PFSK-1 (cell line): ENCODE data around the gene CLEC2D. TPM values are rescaled to one million over a fixed set of nuclear protein-coding genes. Genes with fewer than 3 reads are reported as not detected.

ENCODE experiments used
- FOXP2 ChIP-seq: optimal IDR thresholded peaks from 2 replicates; pipeline ENCODE3; 2011; ENCODE audit warnings: borderline replicate concordance, control low read depth, inconsistent platforms; ENCODE audit not compliant: insufficient read depth; ENCODE audit errors: extremely low read length, extremely low read depth
- POLR2AphosphoS5 ChIP-seq: IDR thresholded peaks from 2 replicates; pipeline ENCODE4 v1.6.1; 2012; ENCODE audit warnings: low read depth, mild to moderate bottlenecking, control low read depth, low read length, moderate library complexity
- REST ChIP-seq, 2 experiments: IDR thresholded peaks; 2 replicates each; pipeline versions ENCODE4 v1.6.1 to v1.8.0; 2011 to 2012; ENCODE audit warnings: low read depth in 2 of 2, low read length in 2 of 2, control low read depth in 1 of 2, inconsistent platforms in 1 of 2, mild to moderate bottlenecking in 1 of 2, moderate library complexity in 1 of 2; ENCODE audit not compliant: insufficient read depth in 1 of 2
- SIN3A ChIP-seq: IDR thresholded peaks from 2 replicates; pipeline ENCODE4 v1.6.1; 2012; ENCODE audit warnings: mild to moderate bottlenecking, low read length, moderate library complexity, borderline replicate concordance; ENCODE audit not compliant: insufficient read depth
- TAF1 ChIP-seq: IDR thresholded peaks from 2 replicates; pipeline ENCODE4 v1.6.1; 2012; ENCODE audit warnings: low read length, control low read depth, borderline replicate concordance; ENCODE audit not compliant: insufficient read depth
- polyA plus RNA-seq: library from polyadenylated mRNA; unstranded; fragments of >200 nt; gene quantifications from one replicate; pipeline ENCODE4 v1.2.1, GENCODE V29; 2012; ENCODE audit warnings: low read depth, missing spikeins; ENCODE audit not compliant: insufficient read length

Gene CLEC2D, protein sequence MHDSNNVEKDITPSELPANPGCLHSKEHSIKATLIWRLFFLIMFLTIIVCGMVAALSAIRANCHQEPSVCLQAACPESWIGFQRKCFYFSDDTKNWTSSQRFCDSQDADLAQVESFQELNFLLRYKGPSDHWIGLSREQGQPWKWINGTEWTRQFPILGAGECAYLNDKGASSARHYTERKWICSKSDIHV
- 0.25 TPM for polyA plus RNA-seq

DNA sequence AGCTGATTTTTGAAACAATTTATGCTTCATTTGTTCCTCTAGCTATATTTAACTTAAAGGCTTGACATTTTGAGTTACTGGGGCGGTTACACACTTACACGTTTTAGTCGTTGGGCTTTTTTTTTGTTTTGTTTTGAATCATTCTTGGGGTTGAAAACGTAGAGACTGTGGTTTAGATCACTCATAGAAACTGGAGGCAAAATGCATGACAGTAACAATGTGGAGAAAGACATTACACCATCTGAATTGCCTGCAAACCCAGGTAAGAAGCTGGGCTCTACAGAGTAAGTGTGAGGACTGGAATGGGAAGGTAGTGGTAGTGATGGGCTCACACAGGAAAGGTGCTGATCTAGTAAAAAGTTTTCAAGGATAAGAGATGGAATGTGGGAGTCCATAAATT is at the start of gene CLEC2D:
Gene CLEC2D (plus strand): TSS at position 180 of the 400 bp plus-strand sequence. CDS start 22 bp downstream, at position 202.
- TF ChIP-seq FOXP2: no peak
- no peak for TF ChIP-seq POLR2AphosphoS5
- no peak for TF ChIP-seq REST (IDR thresholded peaks at IDR 0.05; ENCODE audit: insufficient read depth in 1 of 2, low read depth in 2 of 2, low read length in 2 of 2)
- TF ChIP-seq SIN3A: no peak
- TF ChIP-seq TAF1: no peak

GRCh38 chr12:9625019-9625418 is 44.5 kb upstream of the CLEC2D start:
- no peak for TF ChIP-seq TAF1
- no peak for TF ChIP-seq SIN3A
- no peak for TF ChIP-seq POLR2AphosphoS5
- TF ChIP-seq FOXP2: no peak
- TF ChIP-seq REST (IDR thresholded peaks at IDR 0.05; ENCODE audit: insufficient read depth in 1 of 2, low read depth in 2 of 2, low read length in 2 of 2): no peak

- no peak for TF ChIP-seq FOXP2
- TF ChIP-seq SIN3A: no peak
- TF ChIP-seq TAF1: no peak
- no peak for TF ChIP-seq REST (IDR thresholded peaks at IDR 0.05; ENCODE audit: insufficient read depth in 1 of 2, low read depth in 2 of 2, low read length in 2 of 2)
- no peak for TF ChIP-seq POLR2AphosphoS5
These were observed 43.2 kb upstream of the CLEC2D start for GRCh38 chr12:9626291-9626690.

DNA sequence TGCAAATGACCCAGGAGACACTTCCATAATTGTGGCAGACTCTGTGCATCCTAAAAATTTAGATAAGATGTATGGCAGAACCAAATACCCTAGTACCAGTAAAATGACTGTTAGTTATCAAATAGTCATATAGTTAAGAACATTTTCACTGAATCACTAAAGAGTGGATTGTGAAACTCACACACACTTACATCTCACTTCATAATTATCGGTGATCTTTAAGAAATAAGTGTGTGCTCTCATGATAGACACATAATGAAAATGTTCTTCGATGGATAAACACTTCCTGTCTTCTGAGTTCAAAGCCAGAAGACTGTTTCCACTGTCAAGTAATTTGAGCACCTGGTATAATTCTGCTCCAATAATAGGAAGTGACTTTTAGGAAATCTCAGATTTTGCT is 42.7 kb upstream of the CLEC2D start:
- no peak for TF ChIP-seq POLR2AphosphoS5
- TF ChIP-seq TAF1: no peak
- TF ChIP-seq REST (IDR thresholded peaks at IDR 0.05; ENCODE audit: insufficient read depth in 1 of 2, low read depth in 2 of 2, low read length in 2 of 2): no peak
- no peak for TF ChIP-seq FOXP2
- TF ChIP-seq SIN3A: no peak

DNA sequence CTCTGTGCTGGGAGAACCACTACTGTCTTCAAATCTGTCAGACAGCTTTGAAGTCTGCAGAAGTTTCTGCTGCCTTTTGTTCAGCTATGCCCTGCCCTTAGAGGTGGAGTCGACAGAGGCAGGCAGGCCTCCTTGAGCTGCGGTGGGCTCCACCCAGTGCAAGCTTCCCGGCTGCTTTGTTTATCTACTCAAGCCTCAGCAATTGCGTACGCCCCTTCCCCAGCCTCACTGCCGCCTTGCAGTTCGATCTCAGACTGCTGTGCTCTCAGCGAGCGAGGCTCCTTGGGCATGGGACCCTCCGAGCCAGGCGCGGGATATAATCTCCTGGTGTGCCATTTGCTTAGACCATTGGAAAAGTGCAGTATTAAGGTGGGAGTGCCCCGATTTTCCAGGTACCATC is 36.7 kb upstream of the CLEC2D start:
- no peak for TF ChIP-seq REST (IDR thresholded peaks at IDR 0.05; ENCODE audit: insufficient read depth in 1 of 2, low read depth in 2 of 2, low read length in 2 of 2)
- no peak for TF ChIP-seq FOXP2
- TF ChIP-seq TAF1: no peak
- TF ChIP-seq SIN3A: no peak
- TF ChIP-seq POLR2AphosphoS5: no peak
